ENCODE measurements around the gene BAIAP2.

Gene BAIAP2

GRCh38 chr17:81044428-81044763 lies 9.4 kb downstream of the BAIAP2 start:
- H3K4me1 ChIP-seq, result peaks cover 49% of the 10 kb centered on the region
- no peaks in the 10 kb centered on the region for H3K9me3 ChIP-seq
- H3K36me3 ChIP-seq, result no peaks in the 10 kb centered on the region; the same call in 1 of the 2 replicates
- TF ChIP-seq CTCF (IDR thresholded peaks at IDR 0.05; ENCODE audit: low read depth, low read length), result no peak
- H3K4me3 ChIP-seq (ENCODE audit: low read depth, low read length), result no peak overlapping the region
- no peaks in the 10 kb centered on the region for H3K27me3 ChIP-seq
- DNase-seq, result no peak

- H3K4me3 ChIP-seq (ENCODE audit: low read depth, low read length), result no peak overlapping the region
- peaks cover 50% of the 10 kb centered on the region for H3K4me1 ChIP-seq
- DNase-seq, result peak; percentile 77
- H3K27me3 ChIP-seq, result no peaks in the 10 kb centered on the region
- H3K9me3 ChIP-seq, result no peaks in the 10 kb centered on the region
- no peak for TF ChIP-seq CTCF (IDR thresholded peaks at IDR 0.05; ENCODE audit: low read depth, low read length)
- H3K36me3 ChIP-seq, result no peaks in the 10 kb centered on the region; the same call in 1 of the 2 replicates
Observed at GRCh38 chr17:81044764-81045589, 10.0 kb downstream of the BAIAP2 start.

- no peak for TF ChIP-seq CTCF (IDR thresholded peaks at IDR 0.05; ENCODE audit: low read depth, low read length)
- DNase-seq, result no peak
- Histone ChIP-seq H3K27me3 (no peaks in the 10 kb centered on the region), H3K4me1 (peaks cover 43% of the 10 kb centered on the region), H3K4me3 (ENCODE audit: low read depth, low read length) (no peak overlapping the region), H3K9me3 (no peaks in the 10 kb centered on the region), H3K36me3 (no peaks in the 10 kb centered on the region)
Observed at GRCh38 chr17:81045590-81046095, 10.7 kb downstream of the BAIAP2 start.

GRCh38 chr17:81046132-81046769 lies 11.3 kb downstream of the BAIAP2 start:
- DNase-seq, result no peak
- no peaks in the 10 kb centered on the region for H3K9me3 ChIP-seq
- TF ChIP-seq CTCF (IDR thresholded peaks at IDR 0.05; ENCODE audit: low read depth, low read length), result no peak
- no peaks in the 10 kb centered on the region for H3K36me3 ChIP-seq
- peaks cover 42% of the 10 kb centered on the region for H3K4me1 ChIP-seq
- H3K4me3 ChIP-seq (ENCODE audit: low read depth, low read length), result no peak overlapping the region
- no peaks in the 10 kb centered on the region for H3K27me3 ChIP-seq

- Histone ChIP-seq H3K36me3 (no peaks in the 10 kb centered on the region), H3K4me1 (peaks cover 48% of the 10 kb centered on the region), H3K27me3 (no peaks in the 10 kb centered on the region), H3K4me3 (ENCODE audit: low read depth, low read length) (no peak overlapping the region), H3K9me3 (no peaks in the 10 kb centered on the region)
- TF ChIP-seq CTCF (IDR thresholded peaks at IDR 0.05; ENCODE audit: low read depth, low read length), result no peak
- no peak for DNase-seq
Observed at GRCh38 chr17:81046770-81047359, 11.9 kb downstream of the BAIAP2 start.
